GM12872 (cell line): ENCODE data around the gene DSE.

Source experiments
- TF ChIP-seq, protein P1 (sequence below): IDR thresholded peaks from 3 replicates; pipeline ENCODE4 v1.5.1; 2011; ENCODE audit warnings: low read depth, mild to moderate bottlenecking, low read length, moderate library complexity; ENCODE audit not compliant: insufficient read depth

Gene DSE

DNA sequence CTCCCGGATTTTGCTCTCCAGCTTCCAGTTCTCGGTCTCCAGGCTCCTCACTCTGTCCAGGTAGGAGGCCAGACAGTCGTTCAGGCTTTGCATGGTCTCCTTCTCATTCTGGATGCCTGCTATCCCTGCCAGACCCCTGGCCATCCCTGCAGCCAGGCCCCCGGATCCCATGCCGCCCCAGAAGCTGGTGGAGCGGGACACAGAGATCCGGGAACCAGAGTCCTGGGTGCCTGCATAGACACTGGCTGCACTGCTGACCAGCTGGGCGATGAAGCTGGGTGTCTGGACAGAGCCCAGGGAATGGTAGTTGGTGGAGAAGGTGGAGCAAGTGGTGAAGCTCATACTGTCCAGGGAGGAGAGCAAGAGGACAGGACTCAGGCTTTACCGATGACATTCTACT, 87.5 kb downstream of the DSE start:
- TF ChIP-seq, protein P1, sequence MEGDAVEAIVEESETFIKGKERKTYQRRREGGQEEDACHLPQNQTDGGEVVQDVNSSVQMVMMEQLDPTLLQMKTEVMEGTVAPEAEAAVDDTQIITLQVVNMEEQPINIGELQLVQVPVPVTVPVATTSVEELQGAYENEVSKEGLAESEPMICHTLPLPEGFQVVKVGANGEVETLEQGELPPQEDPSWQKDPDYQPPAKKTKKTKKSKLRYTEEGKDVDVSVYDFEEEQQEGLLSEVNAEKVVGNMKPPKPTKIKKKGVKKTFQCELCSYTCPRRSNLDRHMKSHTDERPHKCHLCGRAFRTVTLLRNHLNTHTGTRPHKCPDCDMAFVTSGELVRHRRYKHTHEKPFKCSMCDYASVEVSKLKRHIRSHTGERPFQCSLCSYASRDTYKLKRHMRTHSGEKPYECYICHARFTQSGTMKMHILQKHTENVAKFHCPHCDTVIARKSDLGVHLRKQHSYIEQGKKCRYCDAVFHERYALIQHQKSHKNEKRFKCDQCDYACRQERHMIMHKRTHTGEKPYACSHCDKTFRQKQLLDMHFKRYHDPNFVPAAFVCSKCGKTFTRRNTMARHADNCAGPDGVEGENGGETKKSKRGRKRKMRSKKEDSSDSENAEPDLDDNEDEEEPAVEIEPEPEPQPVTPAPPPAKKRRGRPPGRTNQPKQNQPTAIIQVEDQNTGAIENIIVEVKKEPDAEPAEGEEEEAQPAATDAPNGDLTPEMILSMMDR = no peak

DNA sequence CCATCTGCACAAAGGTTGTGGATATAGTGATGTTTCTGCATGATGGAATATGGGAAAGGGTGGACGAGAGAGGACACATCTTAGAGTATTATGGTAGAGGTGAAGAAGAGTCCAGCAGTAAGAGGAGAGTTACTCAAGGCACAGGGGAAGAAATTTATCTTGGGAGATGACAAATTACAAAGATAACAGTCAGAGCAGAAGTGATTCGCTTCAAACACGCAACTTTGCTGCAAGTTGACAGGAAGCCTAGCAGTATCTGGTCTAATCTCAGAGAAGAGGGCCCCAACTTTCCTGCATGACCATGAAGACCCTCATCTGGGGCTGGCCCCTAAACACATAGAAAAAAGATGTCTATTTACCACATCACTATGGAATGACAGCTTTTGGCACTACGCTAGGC, 89.2 kb downstream of the DSE start:
- TF ChIP-seq, protein P1 = no peak

DNA sequence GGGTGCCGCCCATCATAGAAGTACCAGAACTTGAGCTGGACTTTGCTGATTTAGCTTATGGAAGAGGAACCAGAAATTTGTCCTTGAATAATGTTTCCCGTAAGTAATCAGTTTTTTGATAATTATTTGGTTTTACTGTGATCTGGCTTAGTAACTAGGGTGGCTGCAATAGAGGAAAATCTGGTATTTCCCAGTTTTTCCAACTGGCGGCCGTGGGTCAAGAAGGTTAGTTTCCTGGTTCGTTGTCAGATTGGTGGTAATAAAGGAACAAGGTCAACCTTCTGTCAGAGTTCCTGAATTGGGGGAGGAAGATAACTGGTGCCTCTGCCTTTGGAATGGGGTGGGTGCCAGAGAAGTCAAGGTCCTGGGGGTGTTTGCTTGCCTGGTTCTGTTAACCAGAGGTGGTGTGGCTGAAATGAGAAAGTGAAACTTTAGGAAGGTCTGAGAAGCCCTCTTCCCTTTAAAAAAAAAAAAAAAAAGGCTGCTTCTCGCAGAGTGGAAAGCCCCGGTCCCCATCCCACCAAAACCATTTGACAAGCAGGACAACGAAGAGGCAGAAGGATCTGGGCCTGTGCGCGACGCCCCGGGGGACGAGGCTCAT, 90.7 kb downstream of the DSE start, which contains the start of gene CALHM6:
CALHM6 (plus strand) TSS at position 45 of the 601 bp plus-strand sequence; CDS start at position 600, 555 bp downstream.
- TF ChIP-seq, protein P1 = no peak

DNA sequence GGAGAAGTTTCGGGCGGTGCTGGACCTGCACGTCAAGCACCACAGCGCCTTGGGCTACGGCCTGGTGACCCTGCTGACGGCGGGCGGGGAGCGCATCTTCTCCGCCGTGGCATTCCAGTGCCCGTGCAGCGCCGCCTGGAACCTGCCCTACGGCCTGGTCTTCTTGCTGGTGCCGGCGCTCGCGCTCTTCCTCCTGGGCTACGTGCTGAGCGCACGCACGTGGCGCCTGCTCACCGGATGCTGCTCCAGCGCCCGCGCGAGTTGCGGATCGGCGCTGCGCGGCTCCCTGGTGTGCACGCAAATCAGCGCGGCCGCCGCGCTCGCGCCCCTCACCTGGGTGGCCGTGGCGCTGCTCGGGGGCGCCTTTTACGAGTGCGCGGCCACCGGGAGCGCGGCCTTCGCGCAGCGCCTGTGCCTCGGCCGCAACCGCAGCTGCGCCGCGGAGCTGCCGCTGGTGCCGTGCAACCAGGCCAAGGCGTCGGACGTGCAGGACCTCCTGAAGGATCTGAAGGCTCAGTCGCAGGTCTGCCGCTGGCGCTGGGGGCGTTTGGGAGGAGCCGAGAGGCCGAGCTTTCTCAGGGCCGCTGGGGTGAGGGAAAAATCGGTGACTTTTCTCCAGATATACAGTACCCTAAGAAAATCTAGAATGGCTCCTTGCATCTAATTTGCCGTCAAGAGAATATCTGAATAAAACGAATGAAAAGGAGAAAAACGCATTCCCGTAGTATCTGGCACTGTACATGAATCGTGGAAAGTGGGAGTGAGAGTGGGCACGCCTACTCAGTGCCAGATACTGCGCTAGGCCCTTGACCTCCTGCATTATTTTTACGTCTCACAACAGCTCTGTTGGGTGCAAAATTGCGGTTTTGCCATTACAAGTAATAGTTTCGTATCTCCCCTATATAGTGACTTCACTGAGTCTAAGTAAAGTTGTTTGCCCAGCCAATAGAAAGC, 91.5 kb downstream of the DSE start:
- TF ChIP-seq, protein P1 = 0 out of 3 replicates have a peak, but pooled peaks have one; percentile 6

DNA sequence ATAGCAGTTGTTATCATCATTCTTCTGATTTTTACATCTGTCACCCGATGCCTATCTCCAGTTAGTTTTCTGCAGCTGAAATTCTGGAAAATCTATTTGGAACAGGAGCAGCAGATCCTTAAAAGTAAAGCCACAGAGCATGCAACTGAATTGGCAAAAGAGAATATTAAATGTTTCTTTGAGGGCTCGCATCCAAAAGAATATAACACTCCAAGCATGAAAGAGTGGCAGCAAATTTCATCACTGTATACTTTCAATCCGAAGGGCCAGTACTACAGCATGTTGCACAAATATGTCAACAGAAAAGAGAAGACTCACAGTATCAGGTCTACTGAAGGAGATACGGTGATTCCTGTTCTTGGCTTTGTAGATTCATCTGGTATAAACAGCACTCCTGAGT, 92.6 kb downstream of the DSE start:
- TF ChIP-seq, protein P1 = no peak

DNA sequence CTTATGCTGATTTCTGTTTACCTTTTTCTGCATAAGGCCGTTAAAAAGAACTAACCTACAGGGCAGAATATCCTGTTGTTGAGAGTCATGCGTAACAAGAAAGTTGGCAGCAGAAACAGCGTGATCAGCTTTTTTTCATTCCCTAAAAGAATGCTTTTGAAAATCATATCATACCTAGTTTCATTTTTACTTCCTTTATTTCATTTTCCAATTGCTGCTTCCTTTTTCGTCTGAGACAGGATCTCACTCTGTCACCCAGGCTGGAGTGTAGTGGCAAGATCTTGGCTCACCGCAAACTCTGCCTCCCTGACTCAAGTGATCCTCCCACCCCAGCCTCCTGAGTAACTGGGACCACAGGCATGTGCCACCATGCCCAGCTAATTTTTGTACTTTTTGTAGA, 94.5 kb downstream of the DSE start:
- TF ChIP-seq, protein P1 = no peak

DNA sequence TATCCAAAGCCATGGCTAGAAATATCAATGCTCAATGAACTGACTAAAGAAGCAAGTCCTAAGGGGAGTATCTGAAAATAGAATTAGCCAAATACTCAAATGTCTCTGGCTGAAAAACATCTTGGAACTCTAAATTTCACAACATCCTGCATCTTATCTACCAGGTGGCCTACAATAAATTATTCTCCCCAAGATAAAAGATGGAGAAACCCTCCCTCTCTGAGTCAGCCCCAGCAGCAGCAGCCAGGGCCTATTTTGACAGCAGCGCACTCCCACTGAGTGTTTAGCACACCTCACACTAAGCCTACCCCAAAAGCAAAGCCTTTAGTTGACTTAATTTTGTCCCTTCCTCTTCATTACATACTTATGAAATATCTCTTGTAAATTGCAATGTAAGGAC, 96.3 kb downstream of the DSE start:
- TF ChIP-seq, protein P1 = no peak
